Measurements from ENCODE around the gene SMAD2.

DNA sequence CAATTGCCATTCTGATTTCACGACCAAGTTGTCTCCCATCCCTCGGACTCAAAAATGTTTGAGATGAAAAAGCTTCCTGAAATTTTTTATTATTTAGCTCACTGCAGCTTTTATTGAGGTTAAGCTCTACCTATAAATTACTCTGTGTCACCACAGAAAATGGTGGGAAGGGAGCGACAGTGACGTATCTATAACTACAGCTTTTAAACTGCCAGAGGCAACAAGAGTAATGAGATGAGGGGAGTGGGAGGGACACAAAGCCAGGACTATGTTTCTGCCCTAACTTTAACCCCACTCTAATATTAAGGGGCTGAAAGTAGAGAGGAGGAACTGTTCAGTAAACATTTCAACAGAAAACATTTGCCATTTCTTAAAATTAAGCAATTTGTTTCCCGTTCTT lies 37.4 kb downstream of the SMAD2 start:
- TF ChIP-seq POLR2A (IDR thresholded peaks at IDR 0.05): no peak
- TF ChIP-seq, protein P1, sequence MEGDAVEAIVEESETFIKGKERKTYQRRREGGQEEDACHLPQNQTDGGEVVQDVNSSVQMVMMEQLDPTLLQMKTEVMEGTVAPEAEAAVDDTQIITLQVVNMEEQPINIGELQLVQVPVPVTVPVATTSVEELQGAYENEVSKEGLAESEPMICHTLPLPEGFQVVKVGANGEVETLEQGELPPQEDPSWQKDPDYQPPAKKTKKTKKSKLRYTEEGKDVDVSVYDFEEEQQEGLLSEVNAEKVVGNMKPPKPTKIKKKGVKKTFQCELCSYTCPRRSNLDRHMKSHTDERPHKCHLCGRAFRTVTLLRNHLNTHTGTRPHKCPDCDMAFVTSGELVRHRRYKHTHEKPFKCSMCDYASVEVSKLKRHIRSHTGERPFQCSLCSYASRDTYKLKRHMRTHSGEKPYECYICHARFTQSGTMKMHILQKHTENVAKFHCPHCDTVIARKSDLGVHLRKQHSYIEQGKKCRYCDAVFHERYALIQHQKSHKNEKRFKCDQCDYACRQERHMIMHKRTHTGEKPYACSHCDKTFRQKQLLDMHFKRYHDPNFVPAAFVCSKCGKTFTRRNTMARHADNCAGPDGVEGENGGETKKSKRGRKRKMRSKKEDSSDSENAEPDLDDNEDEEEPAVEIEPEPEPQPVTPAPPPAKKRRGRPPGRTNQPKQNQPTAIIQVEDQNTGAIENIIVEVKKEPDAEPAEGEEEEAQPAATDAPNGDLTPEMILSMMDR (IDR thresholded peaks at IDR 0.05): no peak
- TF ChIP-seq POLR2AphosphoS5 (IDR thresholded peaks at IDR 0.05): no peak

Data from sigmoid colon (tissue), 4 donors.